ENCODE measurements around the gene ALMS1. TPM values are rescaled to one million over a fixed set of nuclear protein-coding genes. Genes with fewer than 3 reads are reported as not detected.

ALMS1 gene
- total and polyA plus RNA-seq, 2 of the 4 experiments (the other 2 are of a cell fraction) = 20.8 to 52.8 TPM

- POLR2A ChIA-PET (ENCODE audit: unreplicated experiment) = no interaction called here
- TF ChIP-seq CEBPB (IDR thresholded peaks at IDR 0.05; ENCODE audit: low read depth, low read length) = no peak
- no peak for TF ChIP-seq FOS (IDR thresholded peaks at IDR 0.05; ENCODE audit: low read depth, low read length)
- no peak for TF ChIP-seq NFE2L2 (IDR thresholded peaks at IDR 0.05; ENCODE audit: low read depth, low read length)
- TF ChIP-seq POLR2A (IDR thresholded peaks at IDR 0.05; ENCODE audit: low read depth, low read length) = no peak
- TF ChIP-seq CTCF (conservative IDR thresholded peaks at IDR 0.05; ENCODE audit: low read depth, low read length) = no peak
- no peak for TF ChIP-seq RCOR1 (IDR thresholded peaks at IDR 0.05; ENCODE audit: insufficient replicate concordance, low read length)
- no peak for TF ChIP-seq USF2 (IDR thresholded peaks at IDR 0.05; ENCODE audit: low read depth, low read length)
- no peak for TF ChIP-seq RAD21 (IDR thresholded peaks at IDR 0.05; ENCODE audit: low read length)
- TF ChIP-seq BHLHE40 (IDR thresholded peaks at IDR 0.05; ENCODE audit: low read depth, low read length) = no peak
- no peak for TF ChIP-seq CHD1 (IDR thresholded peaks at IDR 0.05; ENCODE audit: low read depth, low read length)
- TF ChIP-seq RFX5 (IDR thresholded peaks at IDR 0.05; ENCODE audit: low read depth, low read length) = no peak
- TF ChIP-seq ELK1 (IDR thresholded peaks at IDR 0.05; ENCODE audit: borderline replicate concordance, low read depth, low read length) = no peak
- TF ChIP-seq SMC3 (IDR thresholded peaks at IDR 0.05; ENCODE audit: low read depth, low read length) = no peak
- TF ChIP-seq MAZ (IDR thresholded peaks at IDR 0.05; ENCODE audit: borderline replicate concordance, low read depth, low read length) = no peak
- TF ChIP-seq MXI1 (IDR thresholded peaks at IDR 0.05; ENCODE audit: borderline replicate concordance, low read depth, low read length) = no peak
- no peak for TF ChIP-seq MAFK (IDR thresholded peaks at IDR 0.05; ENCODE audit: low read depth, low read length)
Observed at GRCh38 chr2:73641767-73642062, 256.1 kb downstream of the ALMS1 start.

More at GRCh38 chr2:73641767-73642062, 256.1 kb downstream of the ALMS1 start:
- H4K8ac ChIP-seq (ENCODE audit: low read depth in 2 of 2, low read length in 2 of 2) = no peak overlapping the region
- H3K9me1 ChIP-seq (ENCODE audit: insufficient read depth, low read length) = no peaks in the 10 kb centered on the region
- no peak overlapping the region for H2AK9ac ChIP-seq (replicated peaks; ENCODE audit: low read depth, low read length, poor library complexity)
- DNase-seq (no peak), ATAC-seq (ENCODE audit: low read depth) (no peak)
- no peaks in the 10 kb centered on the region for H4K20me1 ChIP-seq (ENCODE audit: insufficient read depth, low read length)
- WGBS, 2 experiments (ENCODE audit: extremely low coverage in 2 of 2, insufficient read length in 1 of 2) = no CpG with 5 or more reads among the region's 3 CpGs
- H2BK20ac ChIP-seq (ENCODE audit: low read depth, low read length) = no peak overlapping the region
- in situ Hi-C loops (cut with MboI; ENCODE audit: low sequenced_read_pairs) = no loop called here
- H3K18ac ChIP-seq (ENCODE audit: low read depth, low read length) = no peak overlapping the region
- no peak overlapping the region for H2BK120ac ChIP-seq (ENCODE audit: low read depth, low read length)
- H4K91ac ChIP-seq (ENCODE audit: insufficient read depth, low read depth, low read length) = no peak overlapping the region
- H3K36me3 ChIP-seq (ENCODE audit: control insufficient read depth, insufficient read depth, low read length) = no peaks in the 10 kb centered on the region
- no peaks in the 10 kb centered on the region for H3K4me1 ChIP-seq (ENCODE audit: control insufficient read depth, insufficient read depth, low read length)
- no peak overlapping the region for H3K4me3 ChIP-seq (ENCODE audit: insufficient read depth, low read depth, low read length)
- H3K9me3 ChIP-seq (ENCODE audit: control insufficient read depth, insufficient read depth, low read length) = no peaks in the 10 kb centered on the region
- dilution Hi-C loops (cut with HindIII; ENCODE audit: low sequenced_read_pairs, unreplicated experiment) = no loop called here
- H3K4me2 ChIP-seq (ENCODE audit: low read depth, low read length) = no peak overlapping the region
- H3K56ac ChIP-seq (ENCODE audit: extremely low read depth, insufficient read depth, low read length) = no peak overlapping the region
- no peak overlapping the region for H4K5ac ChIP-seq (ENCODE audit: low read depth, low read length)
- H2BK5ac ChIP-seq (ENCODE audit: low read depth, low read length, poor library complexity, severe bottlenecking) = no peak overlapping the region
- no peak overlapping the region for H2AFZ ChIP-seq (replicated peaks; ENCODE audit: low read length, poor library complexity)
- no peak overlapping the region for H3K9ac ChIP-seq (ENCODE audit: low read depth, low read length)
- H2AK5ac ChIP-seq (ENCODE audit: low read depth, low read length) = no peak overlapping the region
- H3K4ac ChIP-seq (ENCODE audit: low read depth, low read length) = no peak overlapping the region
- intact Hi-C loops (cut with micrococcal nuclease) = no loop called here
- no peak overlapping the region for H3K23ac ChIP-seq (ENCODE audit: low read depth, low read length)
- CTCF ChIA-PET = no interaction called here
- H3K27ac ChIP-seq (ENCODE audit: insufficient read depth, low read length) = no peak overlapping the region
- no peak overlapping the region for H3K14ac ChIP-seq (replicated peaks; ENCODE audit: low read depth, low read length)
- H3K27me3 ChIP-seq (ENCODE audit: control insufficient read depth, insufficient read depth, low read length) = peaks cover 8% of the 10 kb centered on the region; the same call in 1 of the 2 replicates
- no TSS peak for BruUV-seq (replicated peaks)
- H2BK15ac ChIP-seq (ENCODE audit: low read depth, low read length) = no peak overlapping the region
- H3K79me1 ChIP-seq (ENCODE audit: low read depth in 1 of 2, low read length in 2 of 2) = no peaks in the 10 kb centered on the region

All from IMR-90 (cell line).